Spleen (tissue), 11 donors: ENCODE measurements around the gene GRAMD1B. TPM values are rescaled to one million over a fixed set of nuclear protein-coding genes. Genes with fewer than 3 reads are reported as not detected.

ENCODE experiments used
- DNase-seq: peaks from one replicate; pipeline ENCODE4 v3.0.0-alpha.2; 2020
- H3K27ac ChIP-seq, 8 donors: fragments of 200-600 bp; sonication (generic) in 7 of 8; 1 replicate in 4 of 8; 2 replicates in 4 of 8; pipeline versions ENCODE4 v1.5.0 to v1.8.0; 2016 to 2021; ENCODE audit warnings: inconsistent platforms in 4 of 8, mild to moderate bottlenecking in 4 of 8, moderate library complexity in 1 of 8
- H3K27me3 ChIP-seq, 7 donors: fragments of 200-600 bp; sonication (generic) in 6 of 7; replicated peaks in 1 of 7; 1 replicate in 4 of 7; 2 replicates in 3 of 7; pipeline versions ENCODE4 v1.5.0 to v1.8.0; 2016 to 2021; ENCODE audit warnings: inconsistent platforms in 3 of 7, mild to moderate bottlenecking in 1 of 7
- H3K36me3 ChIP-seq, 6 donors: fragments of 200-600 bp; sonication (generic) in 5 of 6; 1 replicate in 4 of 6; 2 replicates in 2 of 6; pipeline versions ENCODE4 v1.5.0 to v1.8.0; 2016 to 2021; ENCODE audit warnings: inconsistent platforms in 2 of 6
- H3K4me1 ChIP-seq, 6 donors: fragments of 200-600 bp; sonication (generic) in 5 of 6; 1 replicate in 3 of 6; 2 replicates in 3 of 6; pipeline versions ENCODE4 v1.5.0 to v1.8.0; 2016 to 2021; ENCODE audit warnings: inconsistent platforms in 3 of 6
- H3K4me3 ChIP-seq, 8 donors: fragments of 200-600 bp; sonication (generic) in 7 of 8; 1 replicate in 4 of 8; 2 replicates in 4 of 8; pipeline versions ENCODE4 v1.5.0 to v1.8.0; 2016 to 2021; ENCODE audit warnings: inconsistent platforms in 4 of 8, mild to moderate bottlenecking in 4 of 8, moderate library complexity in 2 of 8
- H3K9me3 ChIP-seq, 8 donors: fragments of 200-600 bp; sonication (generic) in 7 of 8; 1 replicate in 4 of 8; 2 replicates in 4 of 8; pipeline versions ENCODE4 v1.5.0 to v1.8.0; 2016 to 2021; ENCODE audit warnings: inconsistent platforms in 4 of 8
- CTCF ChIP-seq, 11 experiments: fragments of 200-600 bp in 7 of 11; fragments of 450-650 bp in 4 of 11; sonication (generic) in 4 of 11; IDR thresholded peaks in 8 of 11; conservative IDR thresholded peaks in 3 of 11; 1 replicate in 7 of 11; 2 replicates in 4 of 11; pipeline versions ENCODE4 v1.4.0 to v1.8.0; 2016 to 2021; ENCODE audit warnings: antibody characterized with exemption in 11 of 11, inconsistent platforms in 4 of 11, mild to moderate bottlenecking in 1 of 11
- POLR2A ChIP-seq, 3 donors: fragments of 450-650 bp; IDR thresholded peaks; one replicate each; pipeline ENCODE4 v1.5.1; 2017; ENCODE audit warnings: antibody characterized with exemption in 3 of 3, mild to moderate bottlenecking in 1 of 3
- POLR2AphosphoS5 ChIP-seq, 3 donors: sonication (generic); formaldehyde crosslinking; IDR thresholded peaks; one replicate each; pipeline ENCODE4 v1.5.1; 2017; ENCODE audit warnings: antibody characterized with exemption in 3 of 3
- WGBS, 5 donors: extraction: QIAGEN DNeasy Blood & Tissue Kit in 3 of 5; methylation state at CpG; one replicate each; pipeline versions ENCODE4 v1.1.5 to v1.1.7; 2013 to 2018; 5-methylcytosine and 5-hydroxymethylcytosine counted together
- intact Hi-C: fragments of 100-400 bp; cut with DNase I; formaldehyde crosslinking; loops from one replicate; pipeline ENCODE4 v1.15.0; 2023; ENCODE audit warnings: low total_unique reads
- polyA plus RNA-seq, 3 donors: library from polyadenylated mRNA; stranded (reverse); fragments of 200-250 nt; gene quantifications; one replicate each; pipeline ENCODE4 v1.2.1, GENCODE V29; 2013
- total RNA-seq, 7 donors: library from RNA; depleted of rRNA in 3 of 7; stranded (reverse); fragments of >200 nt in 3 of 7; fragmentation: NEBNext Ultra II Directional in 4 of 7; extraction: Animal tissue kit (Norgen Biotek cat#: 25700) in 4 of 7; gene quantifications; one replicate each; pipeline versions ENCODE4 v1.1.0 to v1.2.1, GENCODE V29; 2016 to 2021
- donor health status: healthy with polysubstance abuse.
- donor health status: DM: no; HTN: no; CAD: no; lungs with moderate emphysema.
- donor health status: DM: no; HTN: no; CAD: no.
- donor health status: Bipolar disorder and iron deficiency.
- donor health status: healthy.
- donor health status: DM: no; HTN: no; CAD: no.
- donor health status: DM: yes; HTN: yes; CAD: no.

GRAMD1B gene
- total and polyA plus RNA-seq, 10 donors, result 1.7 to 15.6 (median 7.5) TPM

GRCh38 chr11:123546515-123546914 lies 116.4 kb downstream of the GRAMD1B start:
- WGBS, 5 donors, result 60 to 88% (median 86%) methylated on average over 2 of the region's 2 CpGs
- DNase-seq, result no peak
- TF ChIP-seq CTCF (IDR thresholded peaks at IDR 0.05 in 8 of 11, conservative IDR thresholded peaks at IDR 0.05 in 3 of 11) (no peak), POLR2AphosphoS5 (IDR thresholded peaks at IDR 0.05) (no peak), POLR2A (IDR thresholded peaks at IDR 0.05) (no peak)
- Histone ChIP-seq H3K27me3 (no peaks in the 10 kb centered on the region), H3K9me3 (no peaks in the 10 kb centered on the region), H3K4me3 (no peak overlapping the region), H3K27ac (no peak overlapping the region), H3K36me3 (no peaks in the 10 kb centered on the region), H3K4me1 (no peaks in the 10 kb centered on the region)
- intact Hi-C loops, result no loop called here

GRCh38 chr11:123547180-123547579 lies 117.1 kb downstream of the GRAMD1B start:
- no peaks in the 10 kb centered on the region for H3K27me3 ChIP-seq
- H3K27ac ChIP-seq, result no peak overlapping the region
- no peak for DNase-seq
- TF ChIP-seq POLR2AphosphoS5 (IDR thresholded peaks at IDR 0.05), result no peak
- TF ChIP-seq POLR2A (IDR thresholded peaks at IDR 0.05), result no peak
- no peak for TF ChIP-seq CTCF (IDR thresholded peaks at IDR 0.05 in 8 of 11, conservative IDR thresholded peaks at IDR 0.05 in 3 of 11)
- H3K4me1 ChIP-seq, result no peaks in the 10 kb centered on the region
- H3K4me3 ChIP-seq, result no peak overlapping the region
- H3K9me3 ChIP-seq, result no peaks in the 10 kb centered on the region
- H3K36me3 ChIP-seq, result no peaks in the 10 kb centered on the region
- intact Hi-C loops, result no loop called here

GRCh38 chr11:123548774-123549173 lies 118.7 kb downstream of the GRAMD1B start:
- no peak for TF ChIP-seq POLR2A (IDR thresholded peaks at IDR 0.05)
- TF ChIP-seq CTCF (IDR thresholded peaks at IDR 0.05 in 8 of 11, conservative IDR thresholded peaks at IDR 0.05 in 3 of 11), result no peak
- TF ChIP-seq POLR2AphosphoS5 (IDR thresholded peaks at IDR 0.05), result no peak
- Histone ChIP-seq H3K4me3 (no peak overlapping the region), H3K4me1 (no peaks in the 10 kb centered on the region), H3K27me3 (no peaks in the 10 kb centered on the region), H3K36me3 (no peaks in the 10 kb centered on the region), H3K9me3 (no peaks in the 10 kb centered on the region), H3K27ac (no peak overlapping the region)
- intact Hi-C loops, result no loop called here
- 68 to 89% (median 87%) methylated on average over 4 of the region's 4 CpGs for whole genome bisulfite sequencing, 5 donors
- no peak for DNase-seq

GRCh38 chr11:123549926-123550917 lies 120.2 kb downstream of the GRAMD1B start:
- WGBS, 5 donors, result 67 to 84% (median 69%) methylated on average over 16 of the region's 16 CpGs
- intact Hi-C loops, result no loop called here
- DNase-seq, result no peak
- TF ChIP-seq POLR2A (IDR thresholded peaks at IDR 0.05) (no peak), CTCF (IDR thresholded peaks at IDR 0.05 in 8 of 11, conservative IDR thresholded peaks at IDR 0.05 in 3 of 11) (no peak), POLR2AphosphoS5 (IDR thresholded peaks at IDR 0.05) (no peak)
- Histone ChIP-seq H3K4me1 (no peaks in the 10 kb centered on the region), H3K27ac (no peak overlapping the region), H3K9me3 (no peaks in the 10 kb centered on the region), H3K4me3 (no peak overlapping the region), H3K27me3 (no peaks in the 10 kb centered on the region), H3K36me3 (no peaks in the 10 kb centered on the region)
